Gastrocnemius medialis (tissue), 4 donors: ENCODE results near the gene GPI.

Source experiments
- POLR2A ChIP-seq, 2 donors: fragments of 450-650 bp; IDR thresholded peaks; one replicate each; pipeline ENCODE4 v1.6.1; 2017; ENCODE audit warnings: antibody characterized with exemption in 2 of 2, mild to moderate bottlenecking in 2 of 2, moderate library complexity in 2 of 2
- TF ChIP-seq, protein P1 (sequence below), 5 experiments: fragments of 450-650 bp in 3 of 5; fragments of 200-600 bp in 2 of 5; sonication (generic) in 2 of 5; IDR thresholded peaks in 4 of 5; conservative IDR thresholded peaks in 1 of 5; 1 replicate in 4 of 5; 2 replicates in 1 of 5; pipeline ENCODE4 v1.5.1; 2016 to 2019; ENCODE audit warnings: antibody characterized with exemption in 5 of 5, mild to moderate bottlenecking in 3 of 5, moderate library complexity in 3 of 5

DNA sequence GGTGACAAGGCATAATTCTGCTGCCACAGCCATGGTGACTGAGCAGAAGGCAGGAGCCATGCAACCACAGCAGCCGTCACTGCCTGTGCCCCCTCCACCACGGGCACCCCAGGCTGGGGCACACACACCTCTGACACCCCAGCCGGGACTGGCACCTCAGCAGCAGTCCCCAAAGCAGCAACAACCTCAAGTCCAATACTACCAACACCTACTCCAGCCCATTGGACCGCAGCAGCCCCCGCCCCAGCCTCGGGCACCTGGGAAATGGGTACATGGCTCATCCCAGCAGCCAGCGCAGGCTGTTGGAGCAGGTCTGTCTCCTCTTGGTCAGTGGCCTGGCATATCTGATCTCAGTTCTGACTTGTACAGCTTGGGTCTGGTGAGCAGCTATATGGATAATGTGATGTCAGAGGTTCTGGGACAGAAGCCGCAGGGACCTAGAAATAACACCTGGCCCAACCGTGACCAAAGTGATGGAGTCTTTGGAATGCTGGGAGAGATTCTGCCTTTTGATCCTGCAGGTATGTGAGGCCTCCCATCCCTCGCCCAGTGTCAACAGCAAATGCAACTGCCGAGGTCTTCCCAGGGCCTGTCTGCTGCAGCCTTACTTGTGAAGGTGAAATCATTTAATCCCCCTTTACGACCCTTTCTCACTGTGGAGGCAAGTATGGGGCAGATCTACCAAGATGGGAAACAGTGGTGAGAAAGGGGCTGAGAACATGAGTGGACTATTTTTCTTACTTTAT is 22.9 kb upstream of the GPI start:
- TF ChIP-seq, protein P1, sequence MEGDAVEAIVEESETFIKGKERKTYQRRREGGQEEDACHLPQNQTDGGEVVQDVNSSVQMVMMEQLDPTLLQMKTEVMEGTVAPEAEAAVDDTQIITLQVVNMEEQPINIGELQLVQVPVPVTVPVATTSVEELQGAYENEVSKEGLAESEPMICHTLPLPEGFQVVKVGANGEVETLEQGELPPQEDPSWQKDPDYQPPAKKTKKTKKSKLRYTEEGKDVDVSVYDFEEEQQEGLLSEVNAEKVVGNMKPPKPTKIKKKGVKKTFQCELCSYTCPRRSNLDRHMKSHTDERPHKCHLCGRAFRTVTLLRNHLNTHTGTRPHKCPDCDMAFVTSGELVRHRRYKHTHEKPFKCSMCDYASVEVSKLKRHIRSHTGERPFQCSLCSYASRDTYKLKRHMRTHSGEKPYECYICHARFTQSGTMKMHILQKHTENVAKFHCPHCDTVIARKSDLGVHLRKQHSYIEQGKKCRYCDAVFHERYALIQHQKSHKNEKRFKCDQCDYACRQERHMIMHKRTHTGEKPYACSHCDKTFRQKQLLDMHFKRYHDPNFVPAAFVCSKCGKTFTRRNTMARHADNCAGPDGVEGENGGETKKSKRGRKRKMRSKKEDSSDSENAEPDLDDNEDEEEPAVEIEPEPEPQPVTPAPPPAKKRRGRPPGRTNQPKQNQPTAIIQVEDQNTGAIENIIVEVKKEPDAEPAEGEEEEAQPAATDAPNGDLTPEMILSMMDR (IDR thresholded peaks at IDR 0.05 in 4 of 5, conservative IDR thresholded peaks at IDR 0.05 in 1 of 5): no peak
- no peak for TF ChIP-seq POLR2A (IDR thresholded peaks at IDR 0.05)
